Measurements from ENCODE around the gene GAS2.

- no peak for TF ChIP-seq PHF8 (IDR thresholded peaks at IDR 0.05; ENCODE audit: borderline replicate concordance, low read depth)
- TF ChIP-seq, protein P1, sequence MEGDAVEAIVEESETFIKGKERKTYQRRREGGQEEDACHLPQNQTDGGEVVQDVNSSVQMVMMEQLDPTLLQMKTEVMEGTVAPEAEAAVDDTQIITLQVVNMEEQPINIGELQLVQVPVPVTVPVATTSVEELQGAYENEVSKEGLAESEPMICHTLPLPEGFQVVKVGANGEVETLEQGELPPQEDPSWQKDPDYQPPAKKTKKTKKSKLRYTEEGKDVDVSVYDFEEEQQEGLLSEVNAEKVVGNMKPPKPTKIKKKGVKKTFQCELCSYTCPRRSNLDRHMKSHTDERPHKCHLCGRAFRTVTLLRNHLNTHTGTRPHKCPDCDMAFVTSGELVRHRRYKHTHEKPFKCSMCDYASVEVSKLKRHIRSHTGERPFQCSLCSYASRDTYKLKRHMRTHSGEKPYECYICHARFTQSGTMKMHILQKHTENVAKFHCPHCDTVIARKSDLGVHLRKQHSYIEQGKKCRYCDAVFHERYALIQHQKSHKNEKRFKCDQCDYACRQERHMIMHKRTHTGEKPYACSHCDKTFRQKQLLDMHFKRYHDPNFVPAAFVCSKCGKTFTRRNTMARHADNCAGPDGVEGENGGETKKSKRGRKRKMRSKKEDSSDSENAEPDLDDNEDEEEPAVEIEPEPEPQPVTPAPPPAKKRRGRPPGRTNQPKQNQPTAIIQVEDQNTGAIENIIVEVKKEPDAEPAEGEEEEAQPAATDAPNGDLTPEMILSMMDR (IDR thresholded peaks at IDR 0.05), result no peak
- no peak for TF ChIP-seq RAD21 (conservative IDR thresholded peaks at IDR 0.05 in 1 of 2, IDR thresholded peaks at IDR 0.05 in 1 of 2)
- TF ChIP-seq CHD2 (IDR thresholded peaks at IDR 0.05; ENCODE audit: low read length, partially characterized antibody), result no peak
- TF ChIP-seq ZSCAN20 (CRISPR knock-in tag; IDR thresholded peaks at IDR 0.05), result no peak
Measured at GRCh38 chr11:22617868-22618267, 48.5 kb upstream of the GAS2 start.

Data from A549 (cell line).